ENCODE measurements around the gene ELAVL3.
"Not testable (repeated sequence)": the region's sequence is repeated elsewhere in the genome, so short reads cannot be mapped to it uniquely, and the experiment has no call there.

The ELAVL3 gene

GRCh38 chr19:11458912-11459311 lies 21.9 kb downstream of the ELAVL3 start:
- DNase-seq (ENCODE audit: low read depth), result not testable (repeated sequence)

GRCh38 chr19:11458236-11458900 lies 22.5 kb downstream of the ELAVL3 start:
- DNase-seq (ENCODE audit: low read depth), result no peak

GRCh38 chr19:11457831-11458230 lies 23.0 kb downstream of the ELAVL3 start:
- no peak for DNase-seq (ENCODE audit: low read depth)

DNA sequence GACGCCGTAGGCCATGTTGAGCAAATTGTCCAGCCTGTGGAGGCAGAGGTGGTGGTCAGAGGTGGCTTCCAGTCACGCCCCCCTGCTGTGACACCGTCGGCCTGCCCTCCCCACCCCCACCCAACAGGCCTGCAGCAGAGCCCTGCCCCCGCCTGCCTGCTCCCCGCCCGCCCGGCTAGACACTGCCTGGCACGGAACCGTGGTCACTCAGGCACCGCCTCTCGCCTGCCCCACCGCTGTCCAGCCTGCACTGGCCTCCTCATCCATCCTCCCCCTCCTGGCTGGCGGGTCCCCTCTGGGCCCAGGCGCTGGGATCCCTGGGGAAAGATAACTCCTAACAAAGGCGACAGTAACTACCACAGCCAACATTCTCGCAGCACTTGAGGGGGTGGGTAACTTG lies 23.7 kb downstream of the ELAVL3 start:
- no peak for DNase-seq (ENCODE audit: low read depth)

- no peak for DNase-seq (ENCODE audit: low read depth)
Measured at GRCh38 chr19:11456659-11457058, 24.2 kb downstream of the ELAVL3 start.

- not testable (repeated sequence) for DNase-seq (ENCODE audit: low read depth)
Measured at GRCh38 chr19:11455233-11455554, 25.7 kb downstream of the ELAVL3 start.

- DNase-seq (ENCODE audit: low read depth), result no peak
Measured at GRCh38 chr19:11453468-11454341, 27.1 kb downstream of the ELAVL3 start.

GRCh38 chr19:11452620-11453310 lies 28.1 kb downstream of the ELAVL3 start:
- no peak for DNase-seq (ENCODE audit: low read depth)

DNA sequence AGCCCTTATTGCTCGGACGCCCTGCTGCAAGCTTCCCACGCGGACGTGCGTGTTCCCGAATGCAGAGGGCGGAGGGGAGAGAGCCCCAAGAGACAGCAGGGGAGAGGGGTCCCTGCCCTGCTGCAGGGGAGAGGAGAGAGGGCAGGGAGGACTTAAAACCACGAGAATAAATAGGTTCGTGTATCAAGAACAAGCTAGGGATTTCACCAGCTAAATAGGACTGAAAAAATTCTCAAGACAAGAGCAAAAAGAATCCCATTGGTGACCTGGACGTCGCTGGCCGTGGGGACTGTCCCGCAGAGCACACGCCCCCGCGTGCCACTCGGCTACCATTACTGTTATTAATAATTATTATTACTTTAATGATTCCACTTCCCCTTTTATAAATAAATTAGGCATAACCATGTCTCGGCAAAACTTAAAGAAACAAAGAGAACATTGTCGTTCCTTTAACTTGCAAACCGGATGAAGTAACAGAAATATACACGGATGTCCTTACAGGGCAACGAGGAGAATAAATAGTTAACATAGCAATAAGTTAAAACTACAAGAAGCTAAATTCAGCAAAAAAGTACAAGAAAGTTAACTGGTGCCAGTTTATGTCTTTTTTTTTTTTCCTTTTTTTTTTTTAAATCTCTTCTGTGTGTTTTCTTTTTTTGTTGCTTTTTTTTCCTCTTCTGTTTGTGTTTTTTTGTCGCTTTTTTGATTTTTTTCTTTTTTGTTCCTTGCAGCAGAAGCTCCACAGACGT lies 28.8 kb downstream of the ELAVL3 start:
- DNase-seq (ENCODE audit: low read depth), result no peak

- no peak for DNase-seq (ENCODE audit: low read depth)
Measured at GRCh38 chr19:11451327-11451870, 29.4 kb downstream of the ELAVL3 start.

DNA sequence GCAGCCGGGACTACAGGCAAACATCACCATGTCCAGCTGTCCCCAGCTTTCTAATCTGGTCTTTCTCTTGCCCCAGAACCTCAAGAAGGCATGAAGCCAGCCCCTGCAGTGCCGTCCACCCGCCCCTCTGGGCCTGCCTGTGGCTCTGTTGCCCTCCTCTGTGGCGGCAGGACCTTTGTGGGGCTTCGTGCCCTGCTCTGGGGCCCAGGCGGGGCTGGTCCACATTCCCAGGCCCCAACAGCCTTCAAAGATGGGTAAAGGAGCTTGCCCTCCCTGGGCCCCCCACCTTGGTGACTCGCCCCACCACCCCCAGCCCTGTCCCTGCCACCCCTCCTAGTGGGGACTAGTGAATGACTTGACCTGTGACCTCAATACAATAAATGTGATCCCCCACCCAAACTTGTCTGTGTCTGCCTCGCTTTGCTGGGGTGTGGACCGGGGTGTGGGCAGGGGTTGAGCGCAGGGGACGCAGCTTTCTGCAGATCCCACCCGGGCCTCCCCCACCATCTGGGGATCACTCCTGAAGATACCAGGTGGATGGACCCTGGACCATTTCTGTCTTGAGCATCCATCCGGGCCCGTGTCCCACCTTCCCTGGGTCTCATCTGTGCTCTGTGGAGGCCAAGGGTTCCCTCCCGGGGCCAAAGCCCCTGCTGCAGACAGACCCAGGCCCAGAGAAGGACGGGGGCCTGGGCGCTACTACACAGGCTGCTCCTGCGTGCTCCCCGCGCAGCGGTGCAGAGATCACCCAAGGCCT lies 30.1 kb downstream of the ELAVL3 start:
- DNase-seq (ENCODE audit: low read depth), result no peak

- DNase-seq (ENCODE audit: low read depth), result no peak
Measured at GRCh38 chr19:11448923-11449554, 31.8 kb downstream of the ELAVL3 start.

DNA sequence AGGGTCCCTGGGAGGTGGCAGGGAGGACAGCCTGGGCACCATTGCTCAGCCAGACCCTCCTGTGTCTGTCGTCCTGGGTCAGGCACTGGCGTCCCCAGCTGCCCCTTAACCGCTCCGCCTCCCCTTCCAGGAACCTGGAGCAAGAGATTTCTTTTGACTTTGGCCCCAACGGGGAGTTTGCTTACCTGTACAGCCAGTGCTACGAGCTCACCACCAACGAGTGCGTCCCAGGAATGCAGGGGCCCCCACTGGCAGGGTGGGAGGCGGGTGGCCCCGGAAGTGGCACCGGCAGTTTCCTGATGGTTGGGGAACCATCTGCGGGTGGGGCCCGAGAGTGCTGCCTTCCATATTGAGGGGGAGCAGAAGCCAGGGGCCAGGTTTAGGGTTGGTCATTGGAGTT lies 32.4 kb downstream of the ELAVL3 start:
- DNase-seq (ENCODE audit: low read depth), result no peak

GRCh38 chr19:11447347-11448262 lies 33.2 kb downstream of the ELAVL3 start:
- no peak for DNase-seq (ENCODE audit: low read depth)

- DNase-seq (ENCODE audit: low read depth), result no peak
Measured at GRCh38 chr19:11446652-11447301, 34.1 kb downstream of the ELAVL3 start.

DNA sequence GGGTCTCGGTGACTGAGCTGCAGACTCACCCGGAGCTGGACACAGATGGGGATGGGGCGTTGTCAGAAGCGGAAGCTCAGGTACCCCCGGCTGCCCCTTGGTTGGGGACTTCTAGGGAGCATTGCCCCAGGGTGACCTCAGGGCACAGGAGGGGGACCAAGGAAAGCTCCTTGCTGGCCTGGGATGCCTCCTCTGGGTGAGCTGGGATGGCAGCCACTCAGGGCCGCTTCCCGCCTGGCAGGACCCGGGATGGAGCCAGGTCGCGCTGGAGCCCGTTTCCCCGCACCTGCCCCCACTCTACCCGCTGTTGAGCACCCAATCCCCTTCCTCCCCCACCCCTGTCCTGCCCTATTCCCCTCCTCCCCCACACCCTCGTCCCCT lies 34.6 kb downstream of the ELAVL3 start:
- DNase-seq (ENCODE audit: low read depth), result no peak

GRCh38 chr19:11445141-11445540 lies 35.7 kb downstream of the ELAVL3 start:
- DNase-seq (ENCODE audit: low read depth), result no peak

GRCh38 chr19:11444059-11444458 lies 36.8 kb downstream of the ELAVL3 start:
- no peak for DNase-seq (ENCODE audit: low read depth)

- DNase-seq (ENCODE audit: low read depth), result no peak
Measured at GRCh38 chr19:11437955-11438354, 42.9 kb downstream of the ELAVL3 start.
